GM19099 (cell line): Measurements from ENCODE around the gene PRICKLE1.

ENCODE experiments used
- POLR2A ChIP-seq: IDR thresholded peaks from 3 replicates; pipeline ENCODE4 v1.6.1; 2011; ENCODE audit warnings: low read depth; ENCODE audit not compliant: insufficient read length; ENCODE audit errors: extremely low read depth

The PRICKLE1 gene

GRCh38 chr12:42468921-42469320 lies 120.6 kb downstream of the PRICKLE1 start:
- TF ChIP-seq POLR2A: no peak

- TF ChIP-seq POLR2A: no peak
Observed at GRCh38 chr12:42468341-42468821, 121.2 kb downstream of the PRICKLE1 start.

GRCh38 chr12:42463671-42464070 lies 125.9 kb downstream of the PRICKLE1 start:
- no peak for TF ChIP-seq POLR2A

DNA sequence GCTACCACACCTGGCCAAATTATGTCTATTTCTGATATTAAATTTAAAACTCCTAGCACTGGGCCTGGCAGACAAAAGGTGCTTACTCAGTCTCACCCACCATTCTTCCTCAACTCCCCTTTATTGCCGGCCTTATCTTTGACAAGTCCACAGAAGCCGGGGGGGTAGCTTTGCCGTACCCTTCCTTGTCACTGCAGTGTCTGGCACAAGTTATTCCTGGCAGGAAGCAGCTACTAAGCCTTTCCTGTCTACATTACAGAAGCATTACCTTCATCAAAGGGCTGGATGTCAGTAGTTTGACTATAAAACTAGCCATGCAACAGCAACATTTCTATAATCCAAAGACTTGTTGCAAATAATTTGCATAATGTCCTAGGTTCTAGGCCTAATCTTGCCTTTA lies 127.1 kb downstream of the PRICKLE1 start:
- TF ChIP-seq POLR2A: no peak

- TF ChIP-seq POLR2A: no peak
Observed at GRCh38 chr12:42459336-42459847, 130.2 kb downstream of the PRICKLE1 start.

- no peak for TF ChIP-seq POLR2A
Observed at GRCh38 chr12:42458575-42458974, 131.0 kb downstream of the PRICKLE1 start.

- TF ChIP-seq POLR2A: no peak
Observed at GRCh38 chr12:42450248-42450647, 139.3 kb downstream of the PRICKLE1 start.

DNA sequence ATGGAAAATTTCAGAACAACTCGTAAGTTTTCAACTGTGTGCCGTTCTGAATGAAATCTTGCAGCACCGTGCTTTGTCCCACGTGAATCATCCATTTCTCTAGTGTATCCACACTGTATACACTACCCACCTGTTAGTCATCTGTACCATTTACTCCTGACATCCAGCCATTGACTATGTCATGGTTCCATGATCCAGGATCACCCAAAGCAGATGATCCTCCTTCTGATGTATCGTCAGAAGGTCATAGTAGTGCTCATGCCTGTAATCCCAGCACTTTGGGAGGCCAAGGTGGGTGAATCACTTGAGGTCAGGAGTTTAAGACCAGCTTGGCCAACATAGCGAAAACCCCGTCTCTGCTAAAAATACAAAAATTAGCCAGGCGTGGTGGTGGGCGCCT lies 140.7 kb downstream of the PRICKLE1 start:
- TF ChIP-seq POLR2A: no peak

DNA sequence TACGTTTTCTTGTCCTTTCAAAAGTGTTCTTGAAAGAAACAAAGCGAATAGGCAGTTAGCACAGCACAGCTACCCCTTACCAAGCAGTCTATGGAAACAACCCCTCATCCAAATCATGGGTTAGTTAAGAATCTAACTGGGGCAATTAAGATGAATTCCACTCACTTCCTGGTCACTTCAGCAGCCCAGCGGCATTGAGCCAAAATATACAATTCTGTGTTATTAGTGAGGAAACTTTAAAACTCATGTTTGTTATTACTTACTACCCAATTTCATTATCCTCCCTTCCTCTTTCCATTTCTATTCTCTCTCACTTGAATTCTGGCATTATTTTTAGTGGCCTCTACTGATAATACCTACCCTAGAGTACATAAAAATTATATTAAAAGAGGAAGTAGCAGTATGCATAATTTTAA lies 142.2 kb downstream of the PRICKLE1 start:
- TF ChIP-seq POLR2A: no peak

DNA sequence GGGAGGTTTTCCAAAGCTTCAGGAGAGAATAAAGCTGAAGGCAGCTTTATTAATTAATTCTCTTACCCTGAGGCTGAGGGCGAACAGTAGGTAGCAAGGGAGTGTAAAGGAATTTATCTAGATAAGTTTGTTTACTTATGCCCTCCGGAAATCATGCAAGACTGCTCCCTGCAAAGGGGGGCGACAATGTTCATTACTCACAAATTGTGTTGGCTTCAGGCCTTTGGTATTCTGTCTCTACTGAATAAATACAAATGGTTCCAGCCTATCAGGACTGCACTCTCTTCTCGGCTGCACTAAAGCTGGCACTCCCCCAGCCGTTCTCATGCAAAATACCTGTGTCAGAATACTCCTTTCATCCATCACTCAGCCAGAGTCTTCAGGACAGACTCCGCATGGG lies 142.8 kb downstream of the PRICKLE1 start:
- TF ChIP-seq POLR2A: no peak

DNA sequence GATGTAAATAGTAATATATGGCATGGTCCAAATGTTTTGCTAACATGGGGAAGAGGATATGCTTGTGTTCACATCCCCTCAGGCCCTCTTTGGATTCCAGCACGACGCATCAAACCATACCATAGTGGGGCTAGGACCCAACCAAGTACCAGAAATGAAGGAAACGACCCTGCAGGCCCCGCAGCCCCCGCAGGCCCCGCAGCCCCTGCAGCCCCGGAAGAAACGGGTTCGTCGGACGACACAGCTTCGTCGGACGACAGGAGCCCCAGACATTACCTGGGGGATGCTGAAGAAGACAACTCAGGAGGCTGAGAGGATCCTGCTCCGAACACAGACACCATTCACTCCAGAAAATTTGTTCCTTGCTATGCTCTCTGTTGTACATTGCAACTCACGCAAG lies 143.7 kb downstream of the PRICKLE1 start:
- no peak for TF ChIP-seq POLR2A

DNA sequence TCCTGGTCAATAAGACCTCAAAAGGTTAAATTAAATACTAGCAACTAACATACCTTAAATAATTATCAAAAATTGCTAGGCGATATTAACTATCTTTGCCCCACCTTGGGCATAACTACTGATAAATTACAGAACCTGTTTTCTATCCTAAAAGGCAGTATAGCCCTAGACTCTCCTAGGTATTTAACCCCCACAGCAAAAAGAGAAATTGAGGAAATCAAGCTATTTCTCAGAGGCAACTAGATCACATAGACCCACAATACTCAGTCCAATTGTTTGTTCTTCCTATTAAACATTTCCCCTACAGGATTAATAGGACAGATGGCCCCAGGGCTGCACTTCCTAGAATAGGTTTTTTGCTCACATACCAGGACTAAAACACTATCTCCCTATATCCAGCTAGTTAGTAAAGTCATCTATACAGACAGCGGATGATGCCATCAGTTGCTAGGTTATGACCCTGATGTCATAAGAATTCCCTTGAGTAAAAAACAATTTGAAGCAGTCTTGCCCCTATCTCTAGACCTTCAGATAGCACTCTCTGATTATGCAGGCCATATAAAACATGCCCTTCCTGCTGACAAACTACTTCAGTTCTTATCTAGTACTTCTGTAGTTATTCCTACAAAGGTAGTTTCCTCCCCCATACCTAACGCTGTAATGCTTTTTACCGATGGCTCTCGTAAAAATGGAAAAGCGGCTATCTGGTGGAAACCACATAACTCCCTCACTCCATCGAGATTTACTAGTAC lies 145.2 kb downstream of the PRICKLE1 start:
- no peak for TF ChIP-seq POLR2A

DNA sequence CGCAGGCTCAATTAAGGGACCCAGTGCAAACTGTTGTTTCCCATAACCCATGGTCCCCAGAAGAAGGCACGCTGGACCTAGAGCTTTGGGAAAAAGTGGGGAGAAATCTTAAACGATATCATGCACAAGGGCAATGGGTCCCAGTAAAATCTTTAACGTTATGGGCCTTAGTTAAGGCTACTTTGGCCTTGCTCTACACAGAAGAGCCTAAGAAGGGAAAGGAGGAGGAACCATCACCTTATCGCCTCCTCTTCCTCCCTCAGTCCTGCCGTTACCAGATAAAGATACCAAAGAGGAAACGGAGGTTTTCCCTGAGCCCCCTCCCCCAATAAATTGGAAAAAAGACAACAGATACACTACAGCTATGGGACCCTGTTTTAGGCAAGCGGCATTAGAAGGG lies 146.7 kb downstream of the PRICKLE1 start:
- no peak for TF ChIP-seq POLR2A

GRCh38 chr12:42442311-42442759 lies 147.2 kb downstream of the PRICKLE1 start:
- TF ChIP-seq POLR2A: no peak

- TF ChIP-seq POLR2A: no peak
Observed at GRCh38 chr12:42440608-42441007, 148.9 kb downstream of the PRICKLE1 start.

- TF ChIP-seq POLR2A: no peak
Observed at GRCh38 chr12:42432517-42433140, 156.9 kb downstream of the PRICKLE1 start.

DNA sequence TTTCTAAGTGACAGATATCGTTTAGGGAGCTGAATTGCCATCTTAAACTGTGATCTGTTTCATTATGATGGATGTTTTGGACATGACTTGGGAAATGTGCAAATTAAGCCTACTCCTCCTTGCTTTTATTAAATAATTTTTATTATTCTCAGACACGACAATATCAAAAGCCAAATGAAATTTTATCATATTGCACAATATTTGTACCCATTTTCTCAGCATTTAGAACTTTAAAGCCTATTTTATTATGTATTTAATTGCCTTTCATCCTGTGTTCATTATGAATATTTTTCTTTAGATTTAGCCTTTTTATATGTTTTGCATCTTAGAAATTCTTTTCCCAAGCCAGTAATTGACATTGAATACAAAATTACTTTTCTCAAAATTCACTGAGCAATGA lies 160.7 kb downstream of the PRICKLE1 start:
- no peak for TF ChIP-seq POLR2A

DNA sequence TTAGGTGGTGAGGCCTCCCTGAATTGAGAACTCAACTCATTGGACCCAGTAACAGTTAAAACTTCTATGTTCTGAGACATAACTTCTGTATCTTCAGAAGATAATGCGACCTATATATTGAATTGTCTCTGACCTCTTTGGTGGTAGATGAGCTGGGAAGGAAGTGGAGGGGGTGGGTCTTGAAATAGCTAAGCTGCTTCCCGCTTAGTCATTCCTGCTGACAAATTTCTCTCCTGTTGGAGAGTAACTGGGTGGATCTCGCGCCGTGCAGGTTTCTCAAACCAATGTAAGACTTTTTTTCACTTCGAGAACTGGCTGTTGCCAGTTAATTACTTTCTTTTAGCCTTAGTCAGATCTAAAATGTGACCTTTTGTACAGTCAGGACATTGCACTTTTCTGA lies 162.8 kb downstream of the PRICKLE1 start:
- TF ChIP-seq POLR2A: no peak
